GM12878 (cell line): ENCODE results near the gene LILRB5. TPM values are rescaled to one million over a fixed set of nuclear protein-coding genes. Genes with fewer than 3 reads are reported as not detected.

ENCODE experiments used
- ATAC-seq: fragments of 200-7000 bp; cut with Tn5 transposase; 3 replicates; pipeline ENCODE4 v1.9.1; 2020; ENCODE audit warnings: mild to moderate bottlenecking, moderate library complexity
- BruUV-seq: library from RNA; stranded (reverse); fragments of 400-500 nt; replicated peaks from 2 replicates; lab custom pipeline; 2021; lab: Mats Ljungman, UMichigan
- CTCF ChIA-PET: fragments of 300-600 bp; sonication (Branson Sonifier 250); formaldehyde crosslinking; extraction: SDS; loops from one replicate; lab custom pipeline; 2021; ENCODE audit warnings: inconsistent platforms; lab: Yijun Ruan, JAX
- POLR2A ChIA-PET: fragments of 350-600 bp; formaldehyde crosslinking; extraction: SDS; loops from one replicate; lab custom pipeline; 2021; ENCODE audit warnings: inconsistent platforms; lab: Charles Lee
- RAD21 ChIA-PET: fragments of 300-600 bp; sonication (Branson Sonifier 250); formaldehyde crosslinking; loops from one replicate; lab custom pipeline; 2023; ENCODE audit warnings: antibody characterized with exemption; ENCODE audit not compliant: unreplicated experiment; lab: Charles Lee
- SMC1A ChIA-PET: fragments of 300-600 bp; sonication (Branson Sonifier 250); formaldehyde crosslinking; loops from one replicate; lab custom pipeline; 2023; ENCODE audit not compliant: unreplicated experiment, uncharacterized antibody; lab: Charles Lee
- DNase-seq: peaks from one replicate; pipeline ENCODE4 v3.0.0-alpha.2; 2011; ENCODE audit warnings: low read depth, low spot score
- FAIRE-seq: peaks from 3 replicates; lab custom pipeline; 2011; peaks lifted over from hg19 to GRCh38; lab: Jason Lieb, UNC
- H2AFZ ChIP-seq: 2 replicates; pipeline ENCODE4 v1.6.0; 2011; ENCODE audit warnings: low read depth, low read length, control low read depth; ENCODE audit not compliant: control insufficient read depth
- H3K27ac ChIP-seq: 2 replicates; pipeline ENCODE4 v1.5.1; 2011; ENCODE audit warnings: control low read depth; ENCODE audit not compliant: control insufficient read depth, insufficient read depth
- H3K27me3 ChIP-seq, 2 experiments: replicated peaks in 1 of 2; 2 replicates each; pipeline versions ENCODE4 v1.6.0 to v1.6.1; 2011; ENCODE audit warnings: low read length in 1 of 2; ENCODE audit not compliant: control insufficient read depth in 2 of 2, insufficient read depth in 2 of 2
- H3K36me3 ChIP-seq, 2 experiments: 2 replicates each; pipeline ENCODE4 v1.5.1; 2011; ENCODE audit warnings: low read length in 1 of 2; ENCODE audit not compliant: control insufficient read depth in 2 of 2, insufficient read depth in 2 of 2
- H3K4me1 ChIP-seq: 2 replicates; pipeline ENCODE4 v1.6.1; 2011; ENCODE audit warnings: mild to moderate bottlenecking, low read length, moderate library complexity, mixed read lengths; ENCODE audit not compliant: control insufficient read depth, insufficient read depth
- H3K4me2 ChIP-seq: 2 replicates; pipeline ENCODE4 v1.6.0; 2011; ENCODE audit warnings: control low read depth; ENCODE audit not compliant: control insufficient read depth, insufficient read depth
- H3K4me3 ChIP-seq: fragments of 200-600 bp; sonication (generic); 2 replicates; pipeline ENCODE4 v1.5.1; 2016
- H3K79me2 ChIP-seq: 2 replicates; pipeline ENCODE4 v1.6.0; 2011; ENCODE audit warnings: low read length; ENCODE audit not compliant: control insufficient read depth, insufficient read depth
- H3K9ac ChIP-seq: 2 replicates; pipeline ENCODE4 v1.8.0; 2011; ENCODE audit warnings: low read length, control low read depth, mixed read lengths; ENCODE audit not compliant: control insufficient read depth, insufficient read depth
- H3K9me3 ChIP-seq: replicated peaks from 3 replicates; pipeline ENCODE4 v1.5.1; 2011; ENCODE audit warnings: mild to moderate bottlenecking, low read length; ENCODE audit not compliant: control insufficient read depth, insufficient read depth
- H4K20me1 ChIP-seq: 2 replicates; pipeline ENCODE4 v1.6.0; 2011; ENCODE audit not compliant: control insufficient read depth, insufficient read depth
- BCLAF1 ChIP-seq: fragments of 450-650 bp; IDR thresholded peaks from 2 replicates; pipeline ENCODE4 v1.6.1; 2017; ENCODE audit warnings: antibody characterized with exemption, mild to moderate bottlenecking, moderate library complexity
- CBX3 ChIP-seq: fragments of 200-600 bp; sonication (generic); IDR thresholded peaks from 2 replicates; pipeline ENCODE4 v1.6.1; 2016; ENCODE audit warnings: low read depth, borderline replicate concordance
- GABPA ChIP-seq: IDR thresholded peaks from 2 replicates; pipeline ENCODE4 v1.6.1; 2014; ENCODE audit warnings: antibody characterized with exemption, low read depth, mild to moderate bottlenecking, inconsistent platforms
- IRF5 ChIP-seq: fragments of 450-650 bp; IDR thresholded peaks from 2 replicates; pipeline ENCODE4 v1.6.1; 2017; ENCODE audit warnings: borderline replicate concordance
- MLLT1 ChIP-seq: fragments of 450-650 bp; IDR thresholded peaks from 2 replicates; pipeline ENCODE4 v1.6.1; 2016; ENCODE audit warnings: mild to moderate bottlenecking
- MTA3 ChIP-seq: IDR thresholded peaks from 2 replicates; pipeline ENCODE4 v1.6.1; 2012; ENCODE audit warnings: low read length, inconsistent platforms, borderline replicate concordance
- NFYB ChIP-seq: IDR thresholded peaks from 2 replicates; pipeline ENCODE4 v1.6.1; 2011; ENCODE audit warnings: low read depth, mild to moderate bottlenecking, low read length, improper control_type of control experiment, moderate library complexity; ENCODE audit not compliant: insufficient read depth
- RELB ChIP-seq: fragments of 450-650 bp; IDR thresholded peaks from 2 replicates; pipeline ENCODE4 v1.6.1; 2017; ENCODE audit warnings: low read depth, mild to moderate bottlenecking, moderate library complexity
- SIN3A ChIP-seq: IDR thresholded peaks from 2 replicates; pipeline ENCODE4 v1.6.1; 2012; ENCODE audit warnings: low read depth, low read length, improper control_type of control experiment
- SPI1 ChIP-seq: IDR thresholded peaks from 2 replicates; pipeline ENCODE4 v1.6.1; 2011; ENCODE audit warnings: low read depth, mild to moderate bottlenecking, low read length, moderate library complexity, borderline replicate concordance; ENCODE audit not compliant: insufficient read depth
- SREBF2 ChIP-seq: IDR thresholded peaks from 2 replicates; pipeline ENCODE4 v1.6.1; 2012; ENCODE audit warnings: mild to moderate bottlenecking, low read length
- TCF3 ChIP-seq: IDR thresholded peaks from 2 replicates; pipeline ENCODE4 v1.6.1; 2012; ENCODE audit warnings: low read depth, mild to moderate bottlenecking, low read length, borderline replicate concordance; ENCODE audit not compliant: insufficient read depth
- USF2 ChIP-seq: IDR thresholded peaks from 2 replicates; pipeline ENCODE4 v1.6.1; 2011; ENCODE audit warnings: low read depth, low read length, improper control_type of control experiment, borderline replicate concordance
- ZNF217 ChIP-seq: fragments of 450-650 bp; IDR thresholded peaks from 2 replicates; pipeline ENCODE4 v1.6.1; 2017; ENCODE audit warnings: antibody characterized with exemption, mild to moderate bottlenecking
- WGBS: methylation state at CpG from one replicate; pipeline ENCODE4 v1.1.6; 2016; ENCODE audit warnings: low lambda C conversion rate; ENCODE audit not compliant: insufficient replicate concordance, insufficient coverage; ENCODE audit errors: missing lambda C conversion rate; 5-methylcytosine and 5-hydroxymethylcytosine counted together
- in situ Hi-C: fragments of 300-500 bp; cut with MboI; formaldehyde crosslinking; loops from 9 replicates; pipeline ENCODE4 v1.14.3; 2018; ENCODE audit warnings: mixed read lengths
- intact Hi-C: fragments of 100-400 bp; cut with micrococcal nuclease; formaldehyde crosslinking; loops from one replicate; pipeline ENCODE4 v1.14.2; 2022; ENCODE audit not compliant: unreplicated experiment
- polyA plus RNA-seq, 11 experiments: library from polyadenylated mRNA; depleted of rRNA in 4 of 11; unstranded in 6 of 11; stranded (reverse) in 5 of 11; fragments of >200 nt; fragmentation: Nextera tagmentation in 4 of 11; fragmentation: Illumina TruSeq in 1 of 11; extraction: Ambion mirVana in 4 of 11; extraction: Trizol in 1 of 11; gene quantifications; 1 replicate in 1 of 11; 2 replicates in 10 of 11; pipeline versions ENCODE4 v1.2.1 to v1.2.3, GENCODE V29; 2011 to 2016; ENCODE audit warnings: inconsistent platforms in 2 of 11, missing spikeins in 2 of 11, low read depth in 1 of 11
- total RNA-seq, 4 experiments: library from RNA; depleted of rRNA in 3 of 4; stranded (reverse); fragments of >200 nt in 3 of 4; fragmentation: Illumina TruSeq in 1 of 4; extraction: Trizol in 1 of 4; gene quantifications; 2 replicates each; pipeline versions ENCODE4 v1.2.1 to v1.2.3, GENCODE V29; 2013 to 2021

LILRB5 gene
- total and polyA plus RNA-seq, 10 of the 15 experiments (the other 5 are each of a cell fraction or from before 2014, with no cell fraction given), result 0.01 to 0.13 TPM; not detected in 8

GRCh38 chr19:54206030-54206830, 50.8 kb downstream of the LILRB5 start:
- ChIA-PET SMC1A (interaction anchor here (1.0 kb wide), 1 partner anchor 16 kb away, joined by 4 read pairs; the partner anchor contains the start of gene TSEN34), RAD21 (no interaction called here), POLR2A (interaction anchor here (7.7 kb wide), 1 partner anchor 16 kb away, joined by 100 read pairs; the partner anchor contains the start of genes MBOAT7 and TSEN34), CTCF (interaction anchor here (0.8 to 1.1 kb wide), 3 partner anchors 20 to 184 kb away, joined by 3 to 4 read pairs (median 3); no protein-coding TSS in a partner anchor)
- 94% methylated on average over 27 of the region's 27 CpGs for WGBS
- H3K4me1 ChIP-seq, result peaks cover 66% of the 10 kb centered on the region
- DNase-seq (no peak), FAIRE-seq (no peak), ATAC-seq (no peak)
- no peaks in the 10 kb centered on the region for H3K9me3 ChIP-seq
- no peak overlapping the region for H3K9ac ChIP-seq
- in situ Hi-C loops, result no loop called here
- peak overlapping the region; percentile 1; the same call in 1 of the 2 replicates for H3K4me3 ChIP-seq
- intact Hi-C loops, result no loop called here
- H3K79me2 ChIP-seq, result peaks cover 54% of the 10 kb centered on the region
- no peaks in the 10 kb centered on the region for H3K27me3 ChIP-seq
- H2AFZ ChIP-seq, result no peak overlapping the region
- H4K20me1 ChIP-seq, result peaks cover 23% of the 10 kb centered on the region
- no peak overlapping the region for H3K27ac ChIP-seq
- peaks cover 25 to 34% of the 10 kb centered on the region in 2 experiments for H3K36me3 ChIP-seq
- BruUV-seq, result no TSS peak
- H3K4me2 ChIP-seq, result peak overlapping the region; percentile 91
- no peak for TF ChIP-seq TCF3
- no peak for TF ChIP-seq MTA3
- no peak for TF ChIP-seq SREBF2
- TF ChIP-seq NFYB, result no peak
- no peak for TF ChIP-seq GABPA
- no peak for TF ChIP-seq RELB
- no peak for TF ChIP-seq ZNF217
- no peak for TF ChIP-seq MLLT1
- no peak for TF ChIP-seq SIN3A
- TF ChIP-seq BCLAF1, result no peak
- TF ChIP-seq CBX3, result no peak
- TF ChIP-seq USF2, result no peak
- no peak for TF ChIP-seq SPI1
- TF ChIP-seq IRF5, result no peak
